HTR-8/SVneo (cell line): ENCODE results near the gene BLNK.
A peak's percentile ranks its signal among the peaks of the same experiment; 100 is the strongest.
"Not testable (repeated sequence)": the region's sequence is repeated elsewhere in the genome, so short reads cannot be mapped to it uniquely, and the experiment has no call there.

Source experiments
- DNase-seq: peaks from one replicate; pipeline ENCODE4 v3.0.0; 2011; ENCODE audit warnings: low spot score, mixed read lengths; ENCODE audit not compliant: insufficient read length
- FAIRE-seq: peaks from 2 replicates; lab custom pipeline; 2011; peaks lifted over from hg19 to GRCh38; lab: Jason Lieb, UNC

Gene BLNK

GRCh38 chr10:96271016-96271815, at the start of gene BLNK:
Gene BLNK (minus strand): TSS chr10:96271569. CDS start chr10:96271398, 171 bp downstream.
- no peak for FAIRE-seq
- DNase-seq = no peak

GRCh38 chr10:96319754-96320474, 48.5 kb upstream of the BLNK start:
- FAIRE-seq = no peak
- no peak for DNase-seq

DNA sequence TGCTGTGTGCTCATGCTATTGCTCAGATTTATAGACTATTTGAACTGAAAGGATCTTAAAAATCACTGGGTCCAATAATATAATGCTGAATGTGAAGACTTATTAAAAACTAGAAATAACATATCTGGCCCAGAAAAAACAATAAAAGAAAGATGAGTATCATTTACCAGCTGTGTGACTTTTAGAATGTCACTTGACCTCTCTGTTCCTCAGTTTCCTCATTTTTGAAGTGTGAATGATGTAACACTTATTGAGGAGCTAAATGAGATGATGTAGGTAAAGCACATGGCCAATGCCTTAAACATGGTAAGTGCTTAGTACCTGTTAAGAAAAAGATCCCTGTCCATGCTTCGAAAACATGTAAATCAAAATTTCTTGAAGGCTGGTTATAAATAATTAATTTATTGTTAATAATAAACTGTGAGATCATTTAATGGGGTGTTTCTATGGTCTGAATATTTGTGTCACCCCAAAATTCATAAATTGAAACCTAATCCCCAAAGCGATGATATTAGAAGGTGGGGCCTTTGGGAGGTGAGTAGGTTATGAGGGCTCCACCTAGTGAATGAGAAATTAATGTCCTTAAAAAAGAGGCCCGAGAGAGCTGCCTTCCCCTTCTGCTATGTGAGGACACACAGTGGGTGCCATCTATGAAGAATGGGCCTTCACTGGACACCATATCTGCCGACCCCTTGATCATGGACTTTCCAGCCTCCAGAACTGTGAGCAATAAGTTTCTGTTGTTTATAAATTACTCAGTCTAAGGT, 45.9 kb upstream of the BLNK start:
- FAIRE-seq (no peak), DNase-seq (no peak)

DNA sequence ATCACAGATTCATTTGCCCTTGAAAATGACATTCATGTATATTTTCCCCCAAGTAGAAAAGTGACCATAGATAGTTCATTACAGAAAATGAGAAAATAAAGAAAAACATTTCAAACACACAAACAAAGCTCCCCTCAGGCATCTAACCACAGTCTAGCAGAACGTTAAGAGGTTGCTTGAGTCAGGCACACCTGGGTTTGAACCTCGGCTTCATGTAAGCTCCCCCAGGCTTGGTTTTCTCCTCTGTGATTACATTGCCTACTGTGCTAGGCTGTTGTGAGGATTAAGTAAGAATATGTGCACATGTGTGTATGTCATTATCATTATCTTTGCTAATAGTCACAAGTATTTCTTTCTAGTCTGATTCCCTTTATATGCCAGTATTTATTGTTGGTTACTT, 42.0 kb upstream of the BLNK start:
- DNase-seq = no peak
- FAIRE-seq = no peak

DNA sequence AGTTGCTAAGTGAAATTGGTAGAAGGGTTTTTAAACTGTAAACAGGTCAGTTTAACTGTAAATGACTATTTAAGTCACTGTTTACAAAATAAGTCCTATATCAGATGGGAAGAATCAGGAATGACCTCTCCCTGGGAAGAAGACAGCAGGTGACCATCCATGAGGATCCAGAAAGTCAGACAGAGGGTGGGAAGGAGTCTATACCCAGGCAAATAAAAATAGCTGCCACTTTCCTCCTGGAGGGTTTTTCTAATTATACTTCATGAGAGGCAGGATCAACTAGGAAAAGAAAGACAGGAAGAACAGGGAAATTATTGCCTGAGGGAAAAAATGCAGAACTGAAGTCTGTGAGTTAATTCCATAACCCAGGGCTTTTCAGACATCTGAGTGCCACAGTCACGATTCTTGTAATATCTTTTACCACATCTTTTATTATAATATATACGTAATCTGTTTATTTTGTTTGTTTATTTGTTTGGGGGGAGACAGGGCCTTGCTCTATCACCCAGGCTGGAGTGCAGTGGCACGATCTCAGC, 39.9 kb upstream of the BLNK start:
- FAIRE-seq (no peak), DNase-seq (no peak)

- FAIRE-seq (no peak), DNase-seq (no peak)
Measured at GRCh38 chr10:96310321-96310669, 38.9 kb upstream of the BLNK start.

GRCh38 chr10:96309628-96310320, 38.4 kb upstream of the BLNK start:
- DNase-seq (no peak), FAIRE-seq (no peak)

- FAIRE-seq, DNase-seq: not testable (repeated sequence)
Measured at GRCh38 chr10:96308854-96309253, 37.5 kb upstream of the BLNK start.

- no peak for FAIRE-seq
- no peak for DNase-seq
Measured at GRCh38 chr10:96306516-96306915, 35.1 kb upstream of the BLNK start.

- no peak for FAIRE-seq
- DNase-seq = no peak
Measured at GRCh38 chr10:96305019-96305418, 33.6 kb upstream of the BLNK start.

- FAIRE-seq = no peak
Measured at GRCh38 chr10:96304230-96304629, 32.9 kb upstream of the BLNK start, which contains the start of gene DNTT. Gene DNTT (plus strand): TSS chr10:96304434. CDS start chr10:96304498, 64 bp downstream.

GRCh38 chr10:96301616-96302015, 30.2 kb upstream of the BLNK start:
- FAIRE-seq = no peak
- DNase-seq = no peak

More at GRCh38 chr10:96304230-96304629, 32.9 kb upstream of the BLNK start, which contains the start of gene DNTT:
- DNase-seq = no peak

DNA sequence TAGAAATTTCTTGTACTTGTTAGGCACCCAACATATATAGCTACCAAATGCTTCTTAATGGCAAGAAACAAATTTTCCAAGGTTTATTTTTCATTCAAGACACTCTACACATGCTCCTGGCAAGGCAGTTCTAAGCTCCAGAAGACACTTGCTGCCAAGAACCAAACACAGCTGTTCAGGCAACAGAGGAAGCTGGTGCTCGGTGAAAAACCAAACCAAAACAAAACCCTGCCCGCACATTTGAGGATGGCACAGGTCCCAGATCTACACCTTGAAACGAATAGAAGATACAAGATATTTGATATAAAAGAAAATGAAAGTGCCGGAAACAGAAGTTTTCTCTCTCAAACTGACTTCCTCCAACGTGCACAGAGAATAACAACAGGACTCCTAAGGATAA, 28.0 kb upstream of the BLNK start:
- FAIRE-seq = no peak

GRCh38 chr10:96298362-96298761, 27.0 kb upstream of the BLNK start:
- FAIRE-seq (no peak), DNase-seq (no peak)

More for the DNA sequence above, 28.0 kb upstream of the BLNK start:
- no peak for DNase-seq

DNA sequence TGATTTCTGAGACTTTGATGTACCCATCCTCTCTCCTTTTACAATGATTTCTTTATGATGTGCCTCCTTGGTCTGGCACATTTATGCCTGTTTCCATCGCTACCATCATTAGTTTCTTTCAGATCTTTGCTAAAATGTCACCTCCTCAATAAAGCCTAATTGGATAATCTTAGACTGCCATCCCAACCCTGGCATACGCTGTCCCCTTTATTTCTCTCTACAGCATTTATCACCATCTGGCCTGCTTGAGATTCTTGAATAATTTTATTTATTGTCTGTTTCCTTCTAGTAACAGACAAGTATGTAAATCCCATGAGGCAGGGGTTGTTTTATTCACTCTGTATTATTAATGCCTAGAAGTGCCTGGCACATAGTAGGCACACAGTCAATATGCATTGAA, 26.1 kb upstream of the BLNK start:
- FAIRE-seq (no peak), DNase-seq (no peak)

GRCh38 chr10:96295475-96295874, 24.1 kb upstream of the BLNK start:
- FAIRE-seq (no peak), DNase-seq (no peak)

GRCh38 chr10:96292971-96293920, 21.9 kb upstream of the BLNK start:
- FAIRE-seq (no peak), DNase-seq (peak; percentile 33)

- DNase-seq (no peak), FAIRE-seq (no peak)
Measured at GRCh38 chr10:96290368-96291133, 19.2 kb upstream of the BLNK start.
